Renal cortex interstitium (tissue), 11 donors: Measurements from ENCODE around the gene CD164L2. TPM values are rescaled to one million over a fixed set of nuclear protein-coding genes. Genes with fewer than 3 reads are reported as not detected.

Experiments used
- DNase-seq, 11 donors: peaks; one replicate each; pipeline ENCODE4 v3.0.0-alpha.2; 2013; ENCODE audit warnings: low read depth in 9 of 11, low spot score in 4 of 11; ENCODE audit errors: extremely low read depth in 1 of 11
- polyA plus RNA-seq, 3 donors: library from polyadenylated mRNA; unstranded; fragments of 120-200 nt; gene quantifications; one replicate each; pipeline ENCODE4 v1.2.1, GENCODE V29; 2013; ENCODE audit not compliant: insufficient read length in 3 of 3

The CD164L2 gene
- polyA plus RNA-seq, 3 donors: 0.22 to 0.47 (median 0.26) TPM

- DNase-seq: no peak
These were observed 14.1 kb downstream of the CD164L2 start for GRCh38 chr1:27368869-27369582.

DNA sequence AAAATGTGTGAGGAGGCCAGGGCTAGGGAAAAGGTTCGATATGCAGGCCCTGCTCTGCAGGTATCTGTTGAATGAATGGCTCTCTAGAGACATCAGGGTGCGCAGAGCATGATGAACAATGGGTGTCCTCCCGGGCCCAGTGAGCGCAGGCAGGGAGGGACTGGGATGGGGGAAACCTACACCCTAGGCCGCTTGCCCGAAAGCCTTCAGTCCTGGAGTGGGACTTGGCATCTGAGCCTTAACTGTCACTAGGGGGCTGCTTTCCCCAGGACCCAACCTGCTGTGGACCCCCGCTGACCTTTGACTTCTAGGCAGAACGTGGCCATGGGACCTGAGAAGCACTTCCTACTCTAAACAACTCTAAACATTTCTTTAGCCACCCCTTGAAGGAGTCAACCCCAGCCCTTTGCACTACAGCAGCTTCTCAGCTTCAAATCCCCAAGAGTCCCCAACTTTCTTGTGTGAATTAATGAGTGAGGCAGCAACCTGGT, 15.9 kb downstream of the CD164L2 start:
- no peak for DNase-seq

GRCh38 chr1:27366411-27367159, 16.5 kb downstream of the CD164L2 start, which contains the start of gene MAP3K6:
TSS of gene MAP3K6 (minus strand) at chr1:27366961. CDS start at chr1:27366597, 364 bp downstream.
- DNase-seq: peak in 5 of 11 donors; percentile 55 to 70 (median 61)

DNA sequence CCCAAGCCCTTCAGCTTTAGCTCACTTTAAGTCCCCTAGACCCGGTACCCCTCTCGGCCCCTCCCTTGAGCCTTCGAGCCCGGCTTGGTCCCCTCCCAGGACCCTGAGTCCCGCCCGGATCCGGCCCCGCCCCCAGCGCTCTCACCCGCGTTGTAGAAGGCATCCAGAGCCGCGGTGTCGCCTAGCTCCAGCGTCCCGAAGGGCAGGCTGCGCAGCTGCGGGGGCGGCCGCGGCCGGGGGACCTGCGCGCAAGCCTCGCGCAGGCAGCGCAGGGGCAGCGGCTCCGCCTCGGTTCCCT, 17.1 kb downstream of the CD164L2 start:
- peak in 6 of 11 donors; percentile 57 to 73 (median 66) for DNase-seq

- peak in 8 of 11 donors; percentile 73 to 83 (median 80) for DNase-seq
These were observed 17.6 kb downstream of the CD164L2 start for GRCh38 chr1:27365372-27366112.

GRCh38 chr1:27364696-27365371, 18.3 kb downstream of the CD164L2 start:
- DNase-seq: no peak

GRCh38 chr1:27363766-27364695, 19.1 kb downstream of the CD164L2 start:
- DNase-seq: no peak

GRCh38 chr1:27361553-27361952, 21.6 kb downstream of the CD164L2 start:
- DNase-seq: no peak

GRCh38 chr1:27361044-27361402, 22.1 kb downstream of the CD164L2 start:
- no peak for DNase-seq

- DNase-seq: no peak
These were observed 22.7 kb downstream of the CD164L2 start for GRCh38 chr1:27360159-27361043.

DNA sequence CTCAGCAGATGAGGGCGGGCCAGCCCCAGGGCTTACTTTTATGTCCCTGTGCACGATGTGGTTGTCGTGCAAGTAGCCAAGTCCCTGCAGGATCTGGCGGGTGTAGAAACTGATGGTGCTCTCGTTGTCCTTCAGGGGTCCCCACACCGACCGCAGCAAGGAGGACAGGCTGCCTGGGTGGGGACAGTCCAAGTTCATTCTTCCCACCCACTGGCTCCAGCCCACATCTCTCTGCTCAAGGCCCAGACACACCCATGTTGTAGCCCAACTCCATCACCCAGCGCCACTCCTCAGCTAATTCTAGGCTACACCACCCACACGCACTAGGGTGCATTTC, 23.3 kb downstream of the CD164L2 start:
- no peak for DNase-seq

- no peak for DNase-seq
These were observed 24.2 kb downstream of the CD164L2 start for GRCh38 chr1:27358928-27359313.

- DNase-seq: no peak
These were observed 24.9 kb downstream of the CD164L2 start for GRCh38 chr1:27358038-27358927.

- DNase-seq: peak in 5 of 11 donors; percentile 43 to 62 (median 53)
These were observed 25.7 kb downstream of the CD164L2 start for GRCh38 chr1:27357281-27358037.

DNA sequence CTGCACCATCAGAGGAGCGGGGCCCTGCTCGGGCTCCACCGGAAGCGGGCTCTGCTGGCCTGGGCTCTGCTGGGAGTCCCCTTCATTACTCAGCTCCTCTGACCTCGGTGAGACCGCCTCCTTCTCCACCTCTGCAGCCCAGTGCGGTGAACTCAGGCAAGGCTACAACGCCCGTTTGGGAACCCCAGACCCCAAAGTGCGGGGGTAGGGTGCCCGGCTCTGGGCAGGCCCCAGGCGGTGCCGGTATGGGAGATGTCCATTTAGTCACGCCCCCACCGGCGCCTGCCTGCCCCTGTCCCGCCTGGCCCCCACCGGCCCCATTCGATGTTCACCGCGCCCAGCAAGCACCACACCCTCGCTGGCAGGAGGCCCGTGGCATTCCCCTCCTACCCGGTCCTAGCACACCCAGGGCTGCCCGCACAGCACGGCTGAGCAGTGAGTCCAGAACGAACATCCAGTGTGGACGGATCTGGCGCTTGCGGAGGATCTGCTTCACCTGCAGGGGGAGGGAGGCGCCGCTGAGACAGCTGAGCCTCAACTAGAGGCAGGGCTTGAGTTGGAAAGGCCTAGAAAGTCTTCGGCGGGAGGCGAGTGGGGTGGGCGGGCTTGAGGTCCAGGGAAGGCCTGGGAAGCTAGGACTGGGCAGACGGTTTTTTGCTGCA, 26.4 kb downstream of the CD164L2 start:
- no peak for DNase-seq
